Cardiac atrium fibroblast (primary cell): ENCODE results near the gene FUNDC2. TPM values are rescaled to one million over a fixed set of nuclear protein-coding genes. Genes with fewer than 3 reads are reported as not detected.

Source experiments
- total RNA-seq: library from RNA; depleted of rRNA; stranded (reverse); fragments of >200 nt; gene quantifications from 2 replicates; pipeline ENCODE4 v1.2.3, GENCODE V29; 2015

FUNDC2 gene, protein sequence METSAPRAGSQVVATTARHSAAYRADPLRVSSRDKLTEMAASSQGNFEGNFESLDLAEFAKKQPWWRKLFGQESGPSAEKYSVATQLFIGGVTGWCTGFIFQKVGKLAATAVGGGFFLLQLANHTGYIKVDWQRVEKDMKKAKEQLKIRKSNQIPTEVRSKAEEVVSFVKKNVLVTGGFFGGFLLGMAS
- total RNA-seq: 84.7 and 137 TPM in 2 replicates

DNA sequence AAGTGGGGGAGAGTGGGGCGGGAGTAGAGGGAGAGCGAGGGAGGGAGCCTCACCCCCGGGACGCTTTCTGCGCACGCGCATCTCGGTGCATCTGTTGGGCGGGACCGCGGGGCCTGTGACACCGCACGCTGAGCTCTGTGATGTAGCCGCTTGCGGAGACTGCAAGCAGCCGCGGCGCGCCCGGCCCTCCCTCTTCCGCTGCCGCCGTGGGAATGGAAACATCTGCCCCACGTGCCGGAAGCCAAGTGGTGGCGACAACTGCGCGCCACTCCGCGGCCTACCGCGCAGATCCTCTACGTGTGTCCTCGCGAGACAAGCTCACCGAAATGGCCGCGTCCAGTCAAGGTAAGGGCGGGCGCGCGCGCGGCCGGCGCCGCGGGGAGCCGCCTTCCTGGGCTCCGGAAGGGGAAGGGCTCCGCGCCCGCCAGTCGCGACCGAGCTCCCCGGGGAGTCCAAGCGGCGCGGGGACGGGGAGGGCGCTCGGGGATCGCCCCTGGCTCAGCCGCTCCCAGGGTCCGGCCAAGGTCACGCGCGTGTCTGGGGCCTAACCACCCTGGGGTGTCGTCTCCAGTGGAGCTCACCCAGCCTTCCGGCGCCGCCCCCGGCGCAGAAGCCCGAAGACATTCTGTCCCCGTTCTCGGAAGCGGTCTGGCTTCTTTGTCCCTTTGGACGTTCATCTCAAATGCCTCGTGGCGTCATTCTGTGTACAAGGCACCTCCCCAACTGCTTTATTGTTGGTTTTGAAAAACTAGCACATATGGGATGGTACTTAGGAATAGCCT lies at the start of gene FUNDC2:
TSS of gene FUNDC2 (plus strand) at position 118 of the 782 bp plus-strand sequence. CDS start at position 213, 95 bp downstream.

DNA sequence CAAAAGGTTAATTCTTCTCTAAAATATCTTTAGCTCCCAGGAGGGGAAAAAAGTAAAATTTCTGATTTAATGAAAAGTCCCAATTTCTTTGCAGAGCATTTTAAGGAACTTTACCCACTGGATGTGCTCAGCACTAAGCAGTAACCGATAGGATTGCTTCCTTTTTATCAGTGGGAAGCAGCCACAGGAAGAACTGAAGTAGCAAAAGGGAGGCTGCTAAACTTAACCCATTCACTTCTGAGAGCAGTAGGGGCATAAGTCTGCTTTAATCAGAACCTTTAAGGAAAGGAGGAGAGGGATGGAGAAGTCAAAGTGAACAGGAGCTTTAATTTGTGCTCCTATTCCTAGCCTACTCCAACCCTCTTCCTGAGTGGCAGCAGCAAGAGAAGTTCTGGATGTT lies 4.1 kb upstream of the FUNDC2 start, which contains the start of gene F8:
TSS of gene F8 (minus strand) at position 139 of the 400 bp plus-strand sequence. CDS start 171 bp downstream, outside the sequence.

DNA sequence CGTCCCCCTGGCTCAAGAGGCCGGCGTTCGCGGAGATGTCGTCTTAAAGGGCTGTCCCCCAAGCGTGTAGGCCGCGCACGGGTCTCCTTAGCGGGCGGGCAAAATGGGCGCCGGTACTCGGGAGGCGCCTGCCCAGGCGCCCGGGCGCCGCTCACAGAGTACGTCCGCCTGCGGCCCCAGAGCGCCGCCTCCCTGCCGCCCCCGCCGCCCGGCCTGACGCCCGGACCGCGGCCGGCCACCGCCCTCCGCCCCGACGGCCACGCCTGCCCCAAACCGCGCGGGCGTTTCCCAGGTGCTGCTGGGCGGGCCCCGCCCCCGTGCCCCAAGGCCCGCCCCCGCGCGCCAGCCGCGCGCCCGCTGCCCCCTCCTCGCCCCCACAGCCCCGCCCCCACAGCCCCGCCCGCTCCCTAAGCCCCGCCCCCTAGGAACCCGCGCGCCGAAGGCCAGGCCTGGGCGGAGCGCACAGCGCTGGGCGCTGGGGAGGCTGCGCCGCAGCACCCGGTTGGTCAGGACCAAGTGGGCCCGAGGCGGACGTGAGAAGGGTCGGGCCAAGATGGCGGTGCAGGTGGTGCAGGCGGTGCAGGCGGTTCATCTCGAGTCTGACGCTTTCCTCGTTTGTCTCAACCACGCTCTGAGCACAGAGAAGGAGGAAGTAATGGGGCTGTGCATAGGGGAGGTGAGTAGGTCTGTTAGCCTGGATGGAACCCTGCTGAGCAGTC lies 44.5 kb downstream of the FUNDC2 start, which contains the start of the genes BRCC3, CMC4 and MTCP1:
TSS of gene BRCC3 (plus strand) at position 534 of the 719 bp plus-strand sequence. CDS start at position 554, 20 bp downstream.
TSS of gene CMC4 (minus strand) at position 162 of the 719 bp plus-strand sequence. CDS start 7,113 bp downstream, outside the sequence.
TSS of gene MTCP1 (minus strand) at position 162 of the 719 bp plus-strand sequence. CDS start 5,126 bp downstream, outside the sequence.

Other genes starting within 250 kb of the FUNDC2 start
- 25.8 and 26.7 TPM in 2 replicates for gene MPP1, start 221.4 kb upstream of the FUNDC2 start, total RNA-seq
- gene SMIM9, start 192.2 kb upstream of the FUNDC2 start, total RNA-seq: not detected in 2 replicates
- 0.72 and 1.9 TPM in 2 replicates for gene F8A1, start 140.5 kb upstream of the FUNDC2 start, total RNA-seq
- 23.6 and 23.7 TPM in 2 replicates for gene F8, start 4.1 kb upstream of the FUNDC2 start, total RNA-seq
- gene CMC4, start 44.3 kb downstream of the FUNDC2 start, total RNA-seq: 28.0 and 40.3 TPM in 2 replicates
- gene MTCP1, start 44.3 kb downstream of the FUNDC2 start, total RNA-seq: 1.1 and 4.1 TPM in 2 replicates
- gene BRCC3, start 44.7 kb downstream of the FUNDC2 start, total RNA-seq: 7.1 and 9.0 TPM in 2 replicates
- 52.4 and 53.6 TPM in 2 replicates for gene VBP1, start 189.6 kb downstream of the FUNDC2 start, total RNA-seq
- gene RAB39B, start 237.6 kb downstream of the FUNDC2 start, total RNA-seq: not detected in 2 replicates